Kidney tubule cell (primary cell): ENCODE data around the gene ZMYM5.
"Not testable (repeated sequence)": the region's sequence is repeated elsewhere in the genome, so short reads cannot be mapped to it uniquely, and the experiment has no call there.

Experiments used
- DNase-seq: peaks from one replicate; pipeline ENCODE4 v3.0.0-alpha.2; 2018; ENCODE audit warnings: low spot score

The ZMYM5 gene

DNA sequence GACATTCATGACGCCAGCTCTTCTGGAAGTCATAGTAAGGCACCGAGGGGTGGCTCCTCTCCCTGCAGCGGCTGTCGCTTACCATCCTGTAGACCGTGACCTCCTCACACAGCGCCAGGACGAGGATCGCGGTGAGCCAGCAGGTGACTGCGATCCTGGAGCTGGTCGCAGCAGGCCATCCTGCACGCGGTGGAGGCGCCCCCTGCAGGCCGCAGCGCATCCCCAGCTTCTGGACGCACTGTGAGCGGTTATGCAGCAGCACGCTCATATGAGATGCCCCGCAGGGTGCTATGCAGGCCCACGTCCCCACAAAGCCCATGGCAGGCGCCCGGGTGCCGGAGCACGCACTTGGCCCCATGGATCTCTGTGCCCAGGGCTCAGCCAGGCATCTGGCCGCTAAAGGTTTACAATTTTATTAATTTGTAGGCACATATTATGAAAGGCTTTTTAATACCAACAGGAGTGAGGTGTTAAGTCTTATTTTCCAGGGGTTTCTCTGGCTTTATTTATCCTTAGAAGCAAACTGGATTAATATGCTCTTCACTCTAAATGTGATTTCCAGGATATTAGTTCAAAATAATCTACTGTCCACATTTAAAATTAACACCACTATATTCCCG is 45.1 kb downstream of the ZMYM5 start:
- peak; percentile 76 for DNase-seq

DNA sequence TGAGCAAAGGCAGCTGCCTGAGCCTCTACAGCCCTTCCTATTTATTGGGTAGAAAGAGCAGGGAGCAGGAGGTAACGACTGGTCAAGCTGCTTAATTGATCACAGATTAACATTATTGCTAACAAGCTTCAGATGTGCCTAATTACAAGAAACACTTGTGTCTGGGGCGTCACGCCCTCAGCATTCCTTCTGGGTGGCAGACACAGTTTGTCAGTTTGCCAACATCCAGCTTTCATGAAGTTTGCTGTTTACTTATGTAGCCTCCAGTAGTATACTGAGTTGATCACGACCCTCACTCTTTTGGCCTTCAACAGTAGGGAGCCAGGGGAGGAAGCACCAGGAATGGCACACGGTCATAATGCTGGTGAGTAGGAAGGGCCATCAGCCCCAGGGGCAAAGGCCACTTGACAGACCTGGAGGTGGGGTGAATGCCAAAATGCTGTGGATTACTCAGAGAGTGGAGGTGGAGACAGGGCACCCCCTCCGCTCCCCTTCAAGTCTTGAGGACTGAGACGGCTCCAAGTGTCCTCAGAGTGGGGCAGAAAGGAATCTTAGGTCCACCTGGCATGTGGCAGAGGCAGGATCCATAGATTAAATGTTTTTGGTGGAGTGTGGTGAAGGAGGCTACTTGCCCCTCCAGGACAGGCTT is 45.8 kb downstream of the ZMYM5 start:
- DNase-seq: no peak

DNA sequence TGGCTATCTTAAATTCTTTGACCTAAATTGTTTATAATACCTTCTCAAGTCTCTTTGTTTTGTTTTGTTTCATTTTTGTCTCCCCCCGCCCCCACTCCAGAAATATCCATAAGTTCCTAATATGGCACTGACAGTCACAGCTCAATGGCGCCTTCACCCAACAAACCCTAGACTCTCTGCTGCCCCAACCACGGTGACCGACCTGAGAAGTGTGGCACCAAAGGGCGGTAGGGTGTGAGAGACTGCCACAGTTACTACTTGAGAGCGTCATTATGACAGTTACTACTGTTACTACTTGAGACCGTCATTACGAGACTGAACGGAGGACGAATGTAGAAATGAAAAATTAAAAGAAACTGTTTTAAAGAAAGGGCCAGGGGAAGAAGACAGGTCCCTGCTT is 46.3 kb downstream of the ZMYM5 start:
- DNase-seq: no peak

DNA sequence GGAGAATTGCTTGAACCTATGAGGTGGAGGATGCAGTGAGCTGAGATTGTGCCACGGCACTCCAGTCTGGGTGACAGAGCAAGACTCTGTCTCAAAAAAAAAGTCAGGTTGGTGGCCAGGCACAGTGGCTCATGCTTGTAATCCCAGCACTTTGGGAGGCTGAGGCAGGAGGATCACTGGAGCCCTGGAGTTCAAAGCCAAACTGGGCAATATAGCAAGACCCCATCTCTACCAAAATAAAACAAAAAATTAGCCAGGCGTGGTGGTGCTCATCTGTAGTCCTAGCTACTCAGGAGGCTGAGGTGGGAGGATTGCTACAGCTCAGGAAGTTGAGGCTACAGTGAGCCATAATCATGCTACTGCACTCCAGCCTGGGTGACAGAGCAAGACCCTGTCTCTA is 47.6 kb downstream of the ZMYM5 start:
- not testable (repeated sequence) for DNase-seq

DNA sequence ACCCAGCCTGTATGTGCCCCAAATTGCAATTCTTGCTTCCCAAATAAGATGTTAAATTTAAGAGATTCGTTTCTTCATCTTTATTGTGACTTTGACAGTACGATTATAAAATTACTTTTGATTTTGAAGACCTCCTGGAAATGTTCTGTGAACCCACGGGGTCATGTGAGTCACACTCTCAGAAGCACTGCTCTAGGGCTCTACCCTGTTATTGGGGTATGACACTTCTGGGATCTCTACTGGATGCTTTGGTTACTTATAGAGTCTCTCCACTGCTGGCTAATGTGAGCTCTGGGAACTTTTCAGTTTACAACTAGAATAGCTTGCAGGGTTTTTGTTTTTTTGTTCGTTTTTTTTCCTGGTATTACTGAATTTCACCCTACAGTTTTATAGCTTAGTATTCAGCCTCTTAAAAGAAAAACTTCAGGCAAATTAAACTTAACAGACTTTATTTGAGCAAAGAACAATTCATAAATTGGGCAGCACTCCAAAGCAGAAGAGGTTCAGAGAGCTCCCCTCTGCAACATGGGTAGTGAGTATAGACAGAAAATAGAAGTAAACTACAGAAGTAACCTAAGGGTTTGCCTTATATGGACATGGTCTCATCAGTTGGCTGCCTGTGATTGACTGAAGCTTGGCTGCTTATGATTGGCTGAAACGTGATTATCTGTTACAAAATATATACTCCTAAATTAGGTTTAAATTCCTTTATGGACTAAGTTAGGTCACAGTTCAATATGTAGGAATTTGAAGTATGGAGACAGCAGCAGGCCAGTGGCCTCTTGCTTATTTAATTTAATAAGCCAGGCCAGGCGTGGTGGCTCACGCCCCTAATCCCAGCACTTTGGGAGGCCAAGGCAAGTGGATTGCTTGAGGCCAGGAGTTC is 52.2 kb downstream of the ZMYM5 start:
- DNase-seq: no peak

DNA sequence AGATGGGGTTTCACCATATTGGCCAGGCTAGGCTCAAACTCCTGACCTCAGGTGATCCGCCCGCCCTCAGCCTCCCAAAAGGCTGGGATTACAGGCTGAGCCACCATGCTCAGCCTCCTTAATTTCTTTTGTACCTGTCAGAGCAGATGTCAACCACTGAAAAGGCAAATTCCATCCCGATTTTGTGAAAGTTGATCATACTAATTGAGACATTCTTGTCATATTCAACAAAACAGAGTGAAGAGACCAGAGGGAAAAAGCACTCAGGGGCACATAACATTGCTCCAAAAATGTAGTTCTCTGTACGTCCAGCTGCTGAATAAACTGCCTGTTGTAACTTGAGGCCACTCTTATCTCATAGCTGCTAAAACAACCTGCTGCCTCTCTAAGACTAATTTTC is 53.3 kb downstream of the ZMYM5 start:
- DNase-seq: no peak

DNA sequence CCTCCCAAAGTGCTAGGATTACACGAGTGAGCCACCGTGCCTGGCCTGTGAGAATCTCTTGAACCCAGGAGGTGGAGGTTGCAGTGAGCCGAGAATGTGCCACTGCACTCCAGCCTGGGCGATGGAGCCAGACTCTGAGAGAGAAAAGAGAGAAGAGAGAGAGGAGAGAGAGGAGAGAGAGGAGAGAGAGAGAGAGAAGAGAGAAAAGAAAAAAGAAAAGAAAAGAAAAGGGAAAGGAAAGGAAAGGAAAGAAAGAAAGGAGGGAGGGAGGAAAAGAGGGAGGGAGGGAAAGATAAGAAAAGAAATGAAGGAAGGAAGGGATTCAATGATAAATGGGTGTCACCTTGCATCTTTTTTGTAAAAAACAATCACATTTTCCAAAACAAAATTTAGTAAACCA is 57.7 kb downstream of the ZMYM5 start:
- DNase-seq: no peak

DNA sequence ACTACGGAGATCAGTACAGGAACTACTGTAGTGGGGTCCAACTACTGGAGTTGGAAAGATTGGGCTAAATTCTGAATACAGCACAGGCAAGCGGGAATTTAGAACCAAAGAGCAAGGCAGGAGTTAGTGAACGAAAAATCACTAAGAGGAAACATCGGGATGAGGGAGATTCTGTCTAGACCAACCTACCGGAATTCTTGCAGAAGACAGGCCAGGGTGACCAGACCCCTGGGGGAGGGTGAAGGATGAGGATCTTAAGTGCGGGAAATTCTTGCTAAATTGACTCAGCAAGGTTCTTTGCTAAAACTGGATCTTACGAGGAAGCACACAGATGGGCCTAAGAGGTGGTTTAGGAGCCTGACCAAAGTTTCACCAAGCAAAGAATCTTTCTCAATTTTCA is 67.5 kb downstream of the ZMYM5 start:
- no peak for DNase-seq

DNA sequence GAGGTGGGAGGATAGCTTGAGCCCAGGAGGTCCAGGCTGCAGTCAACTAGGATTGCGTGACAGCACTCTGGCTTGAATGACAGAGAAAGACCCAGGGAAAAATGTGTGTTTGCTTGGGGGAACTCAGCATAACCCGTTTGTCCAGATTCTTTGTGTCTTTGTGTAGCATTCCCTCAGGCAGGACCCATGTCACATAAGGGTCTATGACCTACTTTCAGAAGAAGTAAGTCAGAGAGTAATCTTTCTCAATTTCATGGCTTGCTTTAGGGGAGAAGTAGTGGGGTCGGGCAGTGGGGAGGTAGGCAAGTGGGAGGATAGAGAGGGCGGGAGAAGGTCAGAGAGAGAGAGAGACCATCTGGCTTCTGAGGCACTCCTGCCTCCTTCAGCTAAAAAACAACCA is 68.8 kb downstream of the ZMYM5 start:
- peak; percentile 68 for DNase-seq

DNA sequence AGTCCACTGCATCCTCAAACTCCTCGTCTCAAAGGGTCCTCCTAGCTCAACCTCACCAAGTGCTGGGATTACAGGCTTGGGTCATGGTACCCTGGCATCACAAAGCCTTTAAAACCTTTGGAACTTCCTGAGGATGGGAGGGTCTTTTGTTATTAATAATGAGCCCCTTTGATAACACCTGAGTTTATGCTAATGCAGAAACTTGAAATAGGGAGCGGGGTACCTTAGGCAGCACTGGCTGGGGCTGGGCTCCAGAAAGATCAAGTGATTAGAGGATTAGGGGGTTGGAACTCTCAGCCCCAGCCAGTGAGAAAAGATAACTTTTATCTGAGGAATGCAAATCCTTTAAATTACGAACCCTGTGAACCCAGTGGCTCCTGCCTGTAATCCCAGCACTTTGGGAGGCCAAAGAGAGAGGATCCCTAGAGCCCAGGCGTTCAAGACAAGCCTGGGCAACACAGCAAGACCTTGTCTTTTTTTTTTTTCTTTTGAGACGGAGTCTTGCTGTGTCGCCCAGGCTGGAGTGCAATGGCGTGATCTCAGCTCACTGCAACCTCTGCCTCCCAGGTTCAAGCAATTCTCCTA is 71.4 kb downstream of the ZMYM5 start:
- no peak for DNase-seq

DNA sequence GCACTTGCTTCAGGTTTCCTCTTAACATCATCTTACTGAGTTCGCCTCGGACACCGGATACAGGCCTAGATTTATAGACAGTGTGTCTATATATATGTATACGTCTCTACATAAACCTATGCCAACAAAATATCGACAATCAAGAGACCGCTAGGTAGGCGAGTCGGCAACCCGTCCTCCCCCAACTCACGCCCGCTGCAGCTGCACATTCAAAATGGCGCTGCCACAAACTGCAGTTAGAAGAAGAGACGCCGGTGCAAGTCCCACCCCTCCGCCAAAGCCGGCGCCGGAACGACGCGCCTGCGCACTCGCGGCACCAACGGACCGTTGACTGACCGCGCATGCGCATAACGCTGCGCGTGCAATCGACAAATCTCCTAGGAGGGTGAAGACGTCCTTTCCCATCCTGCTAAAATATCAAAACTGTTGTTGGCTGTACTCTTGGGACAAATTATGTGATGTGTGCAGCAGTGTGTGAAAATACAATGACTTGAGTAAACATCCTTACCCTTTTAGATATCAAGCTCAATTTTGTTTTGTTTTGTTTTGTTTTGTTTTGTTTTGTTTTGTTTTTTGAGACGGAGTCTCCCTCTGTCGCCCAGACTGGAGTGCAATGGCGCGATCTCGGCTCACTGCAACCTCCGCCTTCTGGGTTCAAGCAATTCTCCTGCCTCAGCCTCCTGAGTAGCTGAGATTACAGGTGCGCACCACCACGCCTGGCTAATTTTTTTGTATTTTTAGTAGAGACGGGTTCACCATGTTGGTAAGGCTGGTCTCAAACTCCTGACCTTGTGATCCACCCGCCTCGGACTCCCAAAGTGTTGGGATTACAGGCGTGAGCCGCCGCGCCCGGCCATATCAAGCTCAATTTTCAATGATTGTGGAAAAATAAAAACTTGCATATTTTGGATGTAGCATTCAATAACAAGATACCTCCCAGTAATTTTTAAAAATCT is 80.4 kb downstream of the ZMYM5 start, which contains the start of gene PSPC1:
PSPC1 (minus strand) TSS at position 219 of the 956 bp plus-strand sequence; CDS start at position 31, 188 bp downstream.
- DNase-seq: peak; percentile 95

DNA sequence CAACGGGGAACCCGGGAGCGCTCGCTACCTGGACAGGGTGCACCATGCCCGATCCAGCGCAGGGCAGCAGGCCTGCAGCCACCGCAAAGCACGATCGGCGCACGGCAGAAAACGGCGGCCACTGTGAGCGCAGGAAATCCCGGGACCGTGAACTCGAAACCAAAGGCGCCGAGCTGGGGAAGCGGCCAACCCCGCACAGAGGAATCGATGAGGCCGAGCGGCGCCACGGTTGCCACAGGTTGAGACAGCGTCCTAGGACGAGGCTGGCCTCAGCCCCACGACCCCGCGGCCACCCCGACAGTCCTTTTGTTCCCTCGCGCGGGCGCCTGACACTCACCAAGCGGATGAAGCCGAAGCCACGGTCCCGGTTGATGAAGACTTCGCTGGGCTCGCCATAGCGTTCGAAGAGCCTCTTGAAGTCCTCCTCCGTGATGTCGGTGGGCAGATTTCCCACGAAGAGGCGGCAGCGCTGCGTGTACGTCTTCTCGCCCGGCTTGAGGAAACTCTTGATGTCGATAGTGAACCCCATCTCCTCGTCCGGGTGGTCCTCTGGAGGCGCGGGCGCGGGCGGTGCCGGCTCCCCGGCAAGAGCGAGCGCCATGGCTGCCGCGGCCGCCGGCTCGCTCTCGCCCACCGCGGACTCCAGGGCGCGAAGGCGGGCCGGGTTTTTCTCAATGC is 81.3 kb downstream of the ZMYM5 start:
- peak; percentile 57 for DNase-seq

DNA sequence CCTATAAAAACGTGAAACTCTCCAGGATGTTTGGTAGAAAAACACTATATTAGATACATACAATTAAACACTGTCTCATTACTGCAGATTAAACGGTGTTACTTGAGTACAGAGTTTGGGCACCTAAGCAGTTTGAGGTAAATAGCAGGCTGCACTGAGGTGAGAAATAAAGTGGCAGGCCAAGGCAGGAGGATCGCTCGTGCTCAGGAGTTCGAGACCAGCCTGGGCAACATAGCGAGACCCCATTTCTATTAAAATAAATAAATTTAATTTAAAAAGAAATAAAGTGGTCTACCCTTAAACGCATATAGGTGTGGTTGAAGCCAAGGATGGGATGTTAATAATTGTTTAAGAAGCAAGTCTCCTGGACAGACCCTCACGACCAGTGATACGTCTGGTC is 81.9 kb downstream of the ZMYM5 start:
- DNase-seq: peak; percentile 11

DNA sequence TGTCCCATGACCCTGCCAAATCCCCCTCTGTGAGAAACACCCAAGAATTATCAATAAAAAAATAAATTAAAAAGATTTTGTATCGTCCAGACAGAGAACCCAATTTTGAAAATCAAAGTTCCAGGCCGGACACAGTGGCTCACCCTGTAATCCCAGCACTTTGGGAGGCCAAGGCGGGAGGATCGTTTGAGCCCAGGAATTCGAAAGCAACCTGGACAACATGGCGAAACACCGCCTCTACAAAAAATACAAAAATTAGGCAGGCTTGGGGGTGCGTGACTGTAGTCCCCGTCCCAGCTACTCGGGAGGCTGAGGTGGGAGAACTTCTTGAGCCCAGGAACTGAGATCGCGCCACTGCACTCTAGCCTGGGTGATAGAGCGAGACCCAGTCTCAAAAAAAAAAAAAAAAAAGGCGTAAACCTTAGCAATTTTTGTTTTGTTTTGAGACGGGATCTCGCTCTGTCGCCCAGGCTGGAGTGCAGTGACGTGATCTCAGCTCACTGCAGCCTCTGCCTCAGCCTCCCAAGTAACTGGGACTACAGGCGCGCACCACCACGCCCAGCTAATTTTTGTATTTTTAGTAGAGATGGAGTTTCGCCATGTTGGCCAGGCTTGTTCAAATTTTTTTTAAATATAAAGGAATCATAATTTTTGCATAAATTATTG is 82.6 kb downstream of the ZMYM5 start:
- not testable (repeated sequence) for DNase-seq
